ENCODE results near the gene SLC30A7. TPM values are rescaled to one million over a fixed set of nuclear protein-coding genes. Genes with fewer than 3 reads are reported as not detected.

The SLC30A7 gene
- total RNA-seq, 1 donor from 2014 or later: 35.1 TPM

GRCh38 chr1:100995198-100995988, 99.5 kb downstream of the SLC30A7 start:
- H3K9me3 ChIP-seq: no peaks in the 10 kb centered on the region
- peak overlapping the region; percentile 1 for H3K27ac ChIP-seq
- peaks cover 7% of the 10 kb centered on the region for H3K36me3 ChIP-seq
- DNase-seq (no peak), ATAC-seq (no peak)
- no peak for TF ChIP-seq CTCF (IDR thresholded peaks at IDR 0.05)
- H3K4me3 ChIP-seq: no peak overlapping the region
- no peaks in the 10 kb centered on the region for H3K27me3 ChIP-seq
- peaks cover 5% of the 10 kb centered on the region for H3K4me1 ChIP-seq
- intact Hi-C loops (cut with DNase I): no loop called here

GRCh38 chr1:100998426-100998825, 102.5 kb downstream of the SLC30A7 start:
- Histone ChIP-seq H3K27ac (no peak overlapping the region), H3K4me3 (no peak overlapping the region), H3K9me3 (no peaks in the 10 kb centered on the region), H3K27me3 (no peaks in the 10 kb centered on the region), H3K36me3 (peaks cover 5% of the 10 kb centered on the region), H3K4me1 (peaks cover 12% of the 10 kb centered on the region)
- intact Hi-C loops (cut with DNase I): no loop called here
- TF ChIP-seq CTCF (IDR thresholded peaks at IDR 0.05): no peak
- ATAC-seq (no peak), DNase-seq (no peak)

- no peaks in the 10 kb centered on the region for H3K9me3 ChIP-seq
Measured at GRCh38 chr1:101000131-101000873, 104.4 kb downstream of the SLC30A7 start.

GRCh38 chr1:101002551-101002950, 106.7 kb downstream of the SLC30A7 start:
- Histone ChIP-seq H3K9me3 (no peaks in the 10 kb centered on the region), H3K36me3 (peaks cover 5% of the 10 kb centered on the region), H3K4me3 (no peak overlapping the region), H3K4me1 (peaks cover 23% of the 10 kb centered on the region), H3K27ac (no peak overlapping the region), H3K27me3 (no peaks in the 10 kb centered on the region)
- DNase-seq: no peak
- ATAC-seq: peak; percentile 72
- intact Hi-C loops (cut with DNase I): no loop called here
- no peak for TF ChIP-seq CTCF (IDR thresholded peaks at IDR 0.05)

More at GRCh38 chr1:101000131-101000873, 104.4 kb downstream of the SLC30A7 start:
- H3K36me3 ChIP-seq: peaks cover 5% of the 10 kb centered on the region
- ATAC-seq: no peak
- no peaks in the 10 kb centered on the region for H3K27me3 ChIP-seq
- no peak for TF ChIP-seq CTCF (IDR thresholded peaks at IDR 0.05)
- DNase-seq: no peak
- peaks cover 23% of the 10 kb centered on the region for H3K4me1 ChIP-seq
- H3K4me3 ChIP-seq: no peak overlapping the region
- intact Hi-C loops (cut with DNase I): no loop called here
- no peak overlapping the region for H3K27ac ChIP-seq

- H3K9me3 ChIP-seq: no peaks in the 10 kb centered on the region
- intact Hi-C loops (cut with DNase I): no loop called here
- no peak for TF ChIP-seq CTCF (IDR thresholded peaks at IDR 0.05)
- H3K27me3 ChIP-seq: no peaks in the 10 kb centered on the region
- peaks cover 5% of the 10 kb centered on the region for H3K36me3 ChIP-seq
- peaks cover 23% of the 10 kb centered on the region for H3K4me1 ChIP-seq
- DNase-seq (no peak), ATAC-seq (no peak)
- no peak overlapping the region for H3K27ac ChIP-seq
- no peak overlapping the region for H3K4me3 ChIP-seq
Measured at GRCh38 chr1:101003012-101003650, 107.2 kb downstream of the SLC30A7 start.

Data from upper lobe of right lung (tissue), 1 donor.